H1 (cell line): ENCODE measurements around the gene CSE1L. TPM values are rescaled to one million over a fixed set of nuclear protein-coding genes. Genes with fewer than 3 reads are reported as not detected.

Experiments used
- CTCF ChIA-PET: fragments of 300-600 bp; sonication (Branson Sonifier 250); formaldehyde crosslinking; loops from one replicate; lab custom pipeline; 2021; ENCODE audit not compliant: partially characterized antibody; lab: Charles Lee
- POLR2A ChIA-PET: fragments of 300-600 bp; sonication (Branson Sonifier 250); formaldehyde crosslinking; loops from one replicate; lab custom pipeline; 2021; ENCODE audit warnings: inconsistent platforms; ENCODE audit not compliant: partially characterized antibody; lab: Charles Lee
- DNase-seq, 2 experiments: peaks; one replicate each; pipeline versions ENCODE4 v3.0.0 to v3.0.0-alpha.2; 2010 to 2022; ENCODE audit warnings: low spot score in 2 of 2, low read depth in 1 of 2, mixed read lengths in 1 of 2
- FAIRE-seq: peaks from 2 replicates; lab custom pipeline; 2011; peaks lifted over from hg19 to GRCh38; lab: Jason Lieb, UNC
- H2AFZ ChIP-seq: 2 replicates; pipeline ENCODE4 v1.8.1; 2012; ENCODE audit warnings: low read length, inconsistent platforms
- H2AK5ac ChIP-seq: 2 replicates; pipeline ENCODE4 v1.6.1; 2013; ENCODE audit warnings: low read depth, low read length
- H2BK120ac ChIP-seq: replicated peaks from 2 replicates; pipeline ENCODE3; 2013; ENCODE audit warnings: low read depth, low read length, inconsistent platforms
- H2BK12ac ChIP-seq: 2 replicates; pipeline ENCODE4 v1.6.1; 2013; ENCODE audit warnings: low read depth, low read length
- H2BK15ac ChIP-seq: 2 replicates; pipeline ENCODE4 v1.6.1; 2013; ENCODE audit warnings: low read length
- H2BK20ac ChIP-seq: 2 replicates; pipeline ENCODE4 v1.6.1; 2013; ENCODE audit warnings: low read length
- H2BK5ac ChIP-seq: 2 replicates; pipeline ENCODE4 v1.6.1; 2013; ENCODE audit warnings: low read depth, low read length
- H3K14ac ChIP-seq: 2 replicates; pipeline ENCODE4 v1.6.1; 2013; ENCODE audit warnings: inconsistent platforms; ENCODE audit not compliant: insufficient read length
- H3K18ac ChIP-seq: 2 replicates; pipeline ENCODE4 v1.6.1; 2013; ENCODE audit warnings: low read length; ENCODE audit errors: extremely low read depth
- H3K23ac ChIP-seq: 2 replicates; pipeline ENCODE4 v1.6.1; 2013; ENCODE audit warnings: inconsistent platforms; ENCODE audit not compliant: insufficient read length
- H3K23me2 ChIP-seq: 2 replicates; pipeline ENCODE4 v1.6.1; 2013; ENCODE audit warnings: low read depth, low read length
- H3K27ac ChIP-seq: 2 replicates; pipeline ENCODE4 v1.6.1; 2011; ENCODE audit warnings: low read depth, low read length, inconsistent platforms
- H3K27me3 ChIP-seq, 4 experiments: replicated peaks in 1 of 4; 1 replicate in 1 of 4; 2 replicates in 3 of 4; pipeline versions ENCODE4 v1.6.1 to v1.8.1; 2011 to 2013; ENCODE audit warnings: low read length in 3 of 4, mild to moderate bottlenecking in 3 of 4, inconsistent platforms in 2 of 4, mixed read lengths in 2 of 4, moderate library complexity in 1 of 4; ENCODE audit not compliant: control insufficient read depth in 3 of 4, insufficient read depth in 3 of 4; ENCODE audit errors: extremely low read depth in 1 of 4
- H3K36me3 ChIP-seq, 4 experiments: 2 replicates each; pipeline versions ENCODE4 v1.6.1 to v1.8.1; 2011 to 2013; ENCODE audit warnings: mild to moderate bottlenecking in 4 of 4, low read length in 3 of 4, moderate library complexity in 2 of 4, control low read depth in 1 of 4, inconsistent platforms in 1 of 4; ENCODE audit not compliant: insufficient read depth in 4 of 4, control insufficient read depth in 2 of 4
- H3K4ac ChIP-seq: replicated peaks from 2 replicates; pipeline ENCODE3; 2013; ENCODE audit warnings: low read length, low read depth, mixed read lengths, inconsistent platforms; ENCODE audit not compliant: insufficient read length
- H3K4me1 ChIP-seq, 4 experiments: replicated peaks in 1 of 4; 1 replicate in 1 of 4; 2 replicates in 3 of 4; pipeline versions ENCODE4 v1.6.1 to v1.8.1; 2011 to 2013; ENCODE audit warnings: low read length in 3 of 4, inconsistent platforms in 2 of 4, mixed read lengths in 1 of 4; ENCODE audit not compliant: insufficient read depth in 4 of 4, control insufficient read depth in 3 of 4
- H3K4me2 ChIP-seq, 2 experiments: 2 replicates each; pipeline versions ENCODE4 v1.6.1 to v1.8.1; 2011 to 2013; ENCODE audit warnings: low read depth in 2 of 2, low read length in 2 of 2, control low read depth in 1 of 2, inconsistent platforms in 1 of 2, mild to moderate bottlenecking in 1 of 2; ENCODE audit not compliant: insufficient read depth in 1 of 2
- H3K4me3 ChIP-seq, 4 experiments: fragments of 200-600, 300-600 bp in 1 of 4; sonication (generic), shearing (Covaris generic), sonication (Bioruptor Twin) in 1 of 4; 2 replicates each; pipeline versions ENCODE4 v1.5.1 to v1.8.1; 2011 to 2016; ENCODE audit warnings: low read length in 4 of 4, low read depth in 3 of 4, control low read depth in 2 of 4, inconsistent platforms in 2 of 4, mild to moderate bottlenecking in 2 of 4, mixed read lengths in 1 of 4, moderate library complexity in 1 of 4; ENCODE audit not compliant: insufficient read depth in 2 of 4; ENCODE audit errors: extremely low read depth in 1 of 4
- H3K56ac ChIP-seq: replicated peaks from 2 replicates; pipeline ENCODE3; 2013; ENCODE audit warnings: low read depth, mild to moderate bottlenecking, mixed read lengths, low read length, inconsistent platforms; ENCODE audit not compliant: insufficient read length
- H3K79me1 ChIP-seq: 2 replicates; pipeline ENCODE4 v1.6.1; 2013; ENCODE audit warnings: low read depth, low read length, control low read depth
- H3K79me2 ChIP-seq, 2 experiments: 2 replicates each; pipeline versions ENCODE4 v1.6.1 to v1.8.1; 2012 to 2013; ENCODE audit warnings: low read length in 2 of 2, mild to moderate bottlenecking in 2 of 2, inconsistent platforms in 1 of 2; ENCODE audit not compliant: insufficient read depth in 2 of 2, control insufficient read depth in 1 of 2
- H3K9ac ChIP-seq, 4 experiments: replicated peaks in 1 of 4; 1 replicate in 1 of 4; 2 replicates in 3 of 4; pipeline versions ENCODE4 v1.6.1 to v1.8.1; 2011 to 2013; ENCODE audit warnings: low read depth in 3 of 4, low read length in 3 of 4, control low read depth in 2 of 4, mild to moderate bottlenecking in 2 of 4, moderate library complexity in 2 of 4, inconsistent platforms in 1 of 4; ENCODE audit errors: extremely low read depth in 1 of 4
- H3K9me3 ChIP-seq, 2 experiments: 2 replicates each; pipeline versions ENCODE4 v1.6.1 to v1.8.1; 2012 to 2013; ENCODE audit warnings: mild to moderate bottlenecking in 2 of 2, moderate library complexity in 2 of 2, control low read depth in 1 of 2, inconsistent platforms in 1 of 2, low read depth in 1 of 2, low read length in 1 of 2, mixed read lengths in 1 of 2; ENCODE audit not compliant: insufficient read depth in 2 of 2
- H4K20me1 ChIP-seq, 2 experiments: replicated peaks in 1 of 2; 2 replicates each; pipeline versions ENCODE3 to v1.8.1; 2011 to 2013; ENCODE audit warnings: inconsistent platforms in 2 of 2, low read length in 2 of 2, mild to moderate bottlenecking in 1 of 2; ENCODE audit not compliant: insufficient read depth in 2 of 2, control insufficient read depth in 1 of 2
- H4K5ac ChIP-seq: 2 replicates; pipeline ENCODE4 v1.6.1; 2013; ENCODE audit warnings: low read length, low read depth, mixed read lengths, inconsistent platforms; ENCODE audit not compliant: insufficient read length
- H4K8ac ChIP-seq: 2 replicates; pipeline ENCODE4 v1.8.0; 2013; ENCODE audit warnings: mild to moderate bottlenecking, moderate library complexity, low read length, inconsistent platforms; ENCODE audit not compliant: insufficient read depth; ENCODE audit errors: extremely low read depth
- H4K91ac ChIP-seq: replicated peaks from 2 replicates; pipeline ENCODE3; 2013; ENCODE audit warnings: low read length, mixed read lengths, inconsistent platforms; ENCODE audit not compliant: insufficient read length
- BACH1 ChIP-seq: IDR thresholded peaks from 2 replicates; pipeline ENCODE4 v1.6.1; 2012; ENCODE audit warnings: low read length, improper control_type of control experiment
- CHD2 ChIP-seq: IDR thresholded peaks from 2 replicates; pipeline ENCODE4 v1.6.1; 2012; ENCODE audit warnings: low read length, improper control_type of control experiment
- CTBP2 ChIP-seq: IDR thresholded peaks from 2 replicates; pipeline ENCODE4 v1.7.0; 2011; ENCODE audit warnings: borderline replicate concordance, mild to moderate bottlenecking, moderate library complexity, mixed read lengths, low read length; ENCODE audit not compliant: insufficient read depth, insufficient read length
- CTCF ChIP-seq, 3 experiments: IDR thresholded peaks; 1 replicate in 2 of 3; 2 replicates in 1 of 3; pipeline versions ENCODE4 v1.5.1 to v1.6.1; 2011; ENCODE audit warnings: low read length in 3 of 3, mild to moderate bottlenecking in 3 of 3, inconsistent platforms in 2 of 3, low read depth in 1 of 3, moderate library complexity in 1 of 3; ENCODE audit not compliant: insufficient read depth in 1 of 3; ENCODE audit errors: control extremely low read depth in 1 of 3
- JUN ChIP-seq: IDR thresholded peaks from 2 replicates; pipeline ENCODE4 v1.6.1; 2011; ENCODE audit warnings: low read depth, mild to moderate bottlenecking, improper control_type of control experiment, low read length
- KDM4A ChIP-seq: IDR thresholded peaks from one replicate; pipeline ENCODE4 v1.7.1; 2012; ENCODE audit warnings: low read depth, mild to moderate bottlenecking, moderate library complexity, low read length, inconsistent platforms; ENCODE audit not compliant: severe bottlenecking
- SUZ12 ChIP-seq: fragments of 200-600 bp; sonication (generic); IDR thresholded peaks from 2 replicates; pipeline ENCODE4 v1.6.1; 2012; ENCODE audit warnings: mild to moderate bottlenecking, inconsistent platforms, low read length, moderate library complexity, mixed read lengths
- TAF1 ChIP-seq: IDR thresholded peaks from 2 replicates; pipeline ENCODE4 v1.6.1; 2011; ENCODE audit warnings: mild to moderate bottlenecking, low read depth, low read length
- TCF12 ChIP-seq: IDR thresholded peaks from 2 replicates; pipeline ENCODE4 v1.6.1; 2011; ENCODE audit warnings: low read depth, mild to moderate bottlenecking, low read length
- WGBS, 2 experiments: shearing (Covaris generic) in 1 of 2; methylation state at CpG; one replicate each; pipeline versions ENCODE4 v1.1.6 to v1.1.7; 2013 to 2015; ENCODE audit warnings: low lambda C conversion rate in 2 of 2, mixed read lengths in 2 of 2, inconsistent platforms in 1 of 2, low coverage in 1 of 2, missing lambda C conversion rate in 1 of 2; ENCODE audit not compliant: insufficient replicate concordance in 2 of 2, insufficient coverage in 1 of 2, insufficient read length in 1 of 2; ENCODE audit errors: extremely low coverage in 1 of 2, missing lambda C conversion rate in 1 of 2; 5-methylcytosine and 5-hydroxymethylcytosine counted together
- polyA plus RNA-seq, 7 experiments: library from polyadenylated mRNA; depleted of rRNA in 3 of 7; stranded (reverse) in 5 of 7; unstranded in 2 of 7; fragments of >200 nt in 5 of 7; fragments of 200-250 nt in 2 of 7; gene quantifications; 1 replicate in 5 of 7; 2 replicates in 1 of 7; 4 replicates in 1 of 7; pipeline versions ENCODE4 v1.2.1 to v1.2.3, GENCODE V29; 2011 to 2013; ENCODE audit warnings: missing spikeins in 2 of 7, mixed read lengths in 2 of 7
- total RNA-seq: library from RNA; stranded (reverse); fragmentation: NEBNext Ultra II Directional; extraction: Animal tissue kit (Norgen Biotek cat#: 25700); gene quantifications from 2 replicates; pipeline ENCODE4 v1.2.1, GENCODE V29; 2021

CSE1L gene
- total and polyA plus RNA-seq, 2 of the 8 experiments (the other 6 are each of a cell fraction or from before 2014, with no cell fraction given), result 94.1 to 269 TPM

- H3K56ac ChIP-seq, result no peak overlapping the region
- CTCF ChIA-PET, result no interaction called here
- 93% methylated on average over 8 of the region's 10 CpGs; no CpG with 5 or more reads in 1 of the 2 experiments for WGBS, 2 experiments
- no peak overlapping the region for H3K9ac ChIP-seq
- H3K14ac ChIP-seq, result no peak overlapping the region
- no peak overlapping the region for H3K4ac ChIP-seq
- no peaks in the 10 kb centered on the region for H3K4me1 ChIP-seq
- no peak overlapping the region for H3K18ac ChIP-seq
- H2BK5ac ChIP-seq, result no peak overlapping the region
- TF ChIP-seq SUZ12 (no peak), CTBP2 (no peak), BACH1 (no peak), TAF1 (no peak), CHD2 (no peak), KDM4A (no peak), JUN (no peak), TCF12 (no peak), CTCF (IDR thresholded peaks at IDR 0.05; ENCODE audit: control extremely low read depth in 1 of 3, insufficient read depth in 1 of 3, low read depth in 1 of 3, low read length in 3 of 3) (no peak)
- no peak overlapping the region for H4K91ac ChIP-seq
- no peak overlapping the region for H2AK5ac ChIP-seq
- H2BK120ac ChIP-seq, result no peak overlapping the region
- H3K23me2 ChIP-seq, result no peaks in the 10 kb centered on the region
- peaks cover 4 to 30% (median 24%) of the 10 kb centered on the region in 4 experiments; a peak in 7 of 8 replicates for H3K36me3 ChIP-seq
- no peak overlapping the region for H3K23ac ChIP-seq
- H3K79me1 ChIP-seq, result no peaks in the 10 kb centered on the region
- no peaks in the 10 kb centered on the region for H3K79me2 ChIP-seq
- H4K5ac ChIP-seq, result no peak overlapping the region
- POLR2A ChIA-PET, result no interaction called here
- H3K9me3 ChIP-seq, result no peaks in the 10 kb centered on the region
- peaks cover 0 to 2% of the 10 kb centered on the region in 2 experiments for H4K20me1 ChIP-seq
- H2BK15ac ChIP-seq, result no peak overlapping the region
- H3K27ac ChIP-seq, result no peak overlapping the region
- FAIRE-seq (no peak), DNase-seq (no peak)
- H3K4me2 ChIP-seq, result no peak overlapping the region
- H3K4me3 ChIP-seq, result no peak overlapping the region
- H2BK12ac ChIP-seq, result no peak overlapping the region
- no peak overlapping the region for H2BK20ac ChIP-seq
- no peaks in the 10 kb centered on the region for H3K27me3 ChIP-seq
- H4K8ac ChIP-seq, result no peak overlapping the region
- H2AFZ ChIP-seq, result no peak overlapping the region
Observed at GRCh38 chr20:49123982-49124381, 77.9 kb downstream of the CSE1L start.
